Activated B cell treated with CpG ODN at 0.5 μM for 24 hours (primary cell): ENCODE measurements around the gene LRP5. TPM values are rescaled to one million over a fixed set of nuclear protein-coding genes. Genes with fewer than 3 reads are reported as not detected.
"Not testable (repeated sequence)": the region's sequence is repeated elsewhere in the genome, so short reads cannot be mapped to it uniquely, and the experiment has no call there.

ENCODE experiments used
- ATAC-seq: fragments of 200-7000 bp; cut with Tn5 transposase; one replicate; pipeline ENCODE4 v1.10.0; 2021; ENCODE audit warnings: low read depth, mild to moderate bottlenecking, moderate library complexity
- CTCF ChIA-PET: fragments of 350-600 bp; sonication (Branson Sonifier 250); formaldehyde crosslinking; loops from one replicate; lab custom pipeline; 2021; ENCODE audit warnings: antibody characterized with exemption; lab: Charles Lee
- POLR2A ChIA-PET: fragments of 350-600 bp; sonication (Branson Sonifier 250); formaldehyde crosslinking; loops from one replicate; lab custom pipeline; 2021; ENCODE audit warnings: antibody characterized with exemption; lab: Charles Lee
- DNase-seq: peaks from one replicate; pipeline ENCODE4 v3.0.0; 2022
- H3K27ac Mint-ChIP-seq: one replicate; pipeline ENCODE4 v1.8.0; 2020; ENCODE audit warnings: mixed read lengths
- H3K27me3 Mint-ChIP-seq: one replicate; pipeline ENCODE4 v1.8.0; 2021; ENCODE audit warnings: mixed read lengths
- H3K36me3 Mint-ChIP-seq: one replicate; pipeline ENCODE4 v1.8.0; 2021; ENCODE audit warnings: low read depth, mixed read lengths
- H3K4me1 Mint-ChIP-seq: one replicate; pipeline ENCODE4 v1.8.0; 2021; ENCODE audit warnings: mixed read lengths
- H3K4me3 Mint-ChIP-seq: one replicate; pipeline ENCODE4 v1.8.0; 2020; ENCODE audit warnings: mild to moderate bottlenecking, mixed read lengths
- H3K9me3 Mint-ChIP-seq: one replicate; pipeline ENCODE4 v1.8.0; 2020; ENCODE audit warnings: mixed read lengths
- intact Hi-C: fragments of 100-400 bp; cut with micrococcal nuclease; formaldehyde crosslinking; loops from one replicate; pipeline ENCODE4 v1.15.1; 2024
- total RNA-seq: library from RNA; stranded (reverse); gene quantifications from 2 replicates; pipeline ENCODE4 v1.2.3, GENCODE V29; 2022
- TF ChIP-seq, protein P1 (sequence below): fragments of 200-600 bp; IDR thresholded peaks from one replicate; pipeline ENCODE4 v1.8.0; 2022; ENCODE audit warnings: antibody characterized with exemption, mild to moderate bottlenecking

The LRP5 gene
- total RNA-seq, 1 donor from 2014 or later: 8.7 TPM

DNA sequence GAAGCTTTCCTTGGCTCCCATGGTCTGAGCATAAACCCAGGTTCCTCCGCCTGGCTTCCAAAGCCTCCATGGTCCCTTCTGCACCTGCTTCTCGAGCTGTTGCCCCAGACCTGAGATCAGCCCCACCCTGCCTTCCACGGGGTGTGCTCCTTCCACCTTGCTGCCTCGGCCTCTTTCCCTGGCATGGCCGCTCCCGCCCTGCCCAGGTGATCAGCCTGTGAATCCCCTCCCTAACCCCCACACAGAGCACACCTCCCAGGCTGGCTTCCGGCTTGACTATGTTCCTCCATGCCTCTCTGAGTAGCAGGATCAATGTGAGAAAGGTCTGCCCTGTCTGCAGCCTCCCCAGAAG lies 145.5 kb downstream of the LRP5 start:
- ATAC-seq (no peak), DNase-seq (no peak)
- peaks cover 6% of the 10 kb centered on the region for H3K36me3 Mint-ChIP-seq
- POLR2A ChIA-PET: no interaction called here
- H3K4me3 Mint-ChIP-seq: no peak overlapping the region
- TF ChIP-seq, protein P1, sequence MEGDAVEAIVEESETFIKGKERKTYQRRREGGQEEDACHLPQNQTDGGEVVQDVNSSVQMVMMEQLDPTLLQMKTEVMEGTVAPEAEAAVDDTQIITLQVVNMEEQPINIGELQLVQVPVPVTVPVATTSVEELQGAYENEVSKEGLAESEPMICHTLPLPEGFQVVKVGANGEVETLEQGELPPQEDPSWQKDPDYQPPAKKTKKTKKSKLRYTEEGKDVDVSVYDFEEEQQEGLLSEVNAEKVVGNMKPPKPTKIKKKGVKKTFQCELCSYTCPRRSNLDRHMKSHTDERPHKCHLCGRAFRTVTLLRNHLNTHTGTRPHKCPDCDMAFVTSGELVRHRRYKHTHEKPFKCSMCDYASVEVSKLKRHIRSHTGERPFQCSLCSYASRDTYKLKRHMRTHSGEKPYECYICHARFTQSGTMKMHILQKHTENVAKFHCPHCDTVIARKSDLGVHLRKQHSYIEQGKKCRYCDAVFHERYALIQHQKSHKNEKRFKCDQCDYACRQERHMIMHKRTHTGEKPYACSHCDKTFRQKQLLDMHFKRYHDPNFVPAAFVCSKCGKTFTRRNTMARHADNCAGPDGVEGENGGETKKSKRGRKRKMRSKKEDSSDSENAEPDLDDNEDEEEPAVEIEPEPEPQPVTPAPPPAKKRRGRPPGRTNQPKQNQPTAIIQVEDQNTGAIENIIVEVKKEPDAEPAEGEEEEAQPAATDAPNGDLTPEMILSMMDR: no peak
- no peaks in the 10 kb centered on the region for H3K27me3 Mint-ChIP-seq
- no peaks in the 10 kb centered on the region for H3K9me3 Mint-ChIP-seq
- H3K4me1 Mint-ChIP-seq: peaks cover 19% of the 10 kb centered on the region
- CTCF ChIA-PET: no interaction called here
- intact Hi-C loops: no loop called here
- H3K27ac Mint-ChIP-seq: no peak overlapping the region

DNA sequence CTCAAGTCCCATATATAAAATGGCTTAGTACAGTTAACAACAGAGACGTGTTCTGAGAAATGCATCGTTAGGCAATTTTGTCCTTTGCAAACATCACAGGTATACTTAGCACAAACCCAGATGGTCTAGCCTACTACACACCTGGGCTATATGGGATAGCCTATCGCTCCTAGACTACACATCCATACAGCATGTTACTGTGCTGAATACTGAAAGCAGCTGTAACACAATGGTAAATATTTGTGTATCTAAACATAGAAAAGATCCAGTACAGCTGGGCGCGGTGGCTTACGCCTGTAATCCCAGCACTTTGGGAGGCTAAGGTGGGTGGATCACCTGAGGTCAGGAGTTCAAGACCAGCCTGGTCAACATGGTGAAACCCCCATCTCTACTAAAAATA lies 145.9 kb downstream of the LRP5 start:
- H3K27ac Mint-ChIP-seq, H3K36me3 Mint-ChIP-seq, ATAC-seq, DNase-seq, H3K9me3 Mint-ChIP-seq, POLR2A ChIA-PET, CTCF ChIA-PET, intact Hi-C loops, H3K27me3 Mint-ChIP-seq, H3K4me3 Mint-ChIP-seq: not testable (repeated sequence)
- H3K4me1 Mint-ChIP-seq: peaks cover 23% of the 10 kb centered on the region

DNA sequence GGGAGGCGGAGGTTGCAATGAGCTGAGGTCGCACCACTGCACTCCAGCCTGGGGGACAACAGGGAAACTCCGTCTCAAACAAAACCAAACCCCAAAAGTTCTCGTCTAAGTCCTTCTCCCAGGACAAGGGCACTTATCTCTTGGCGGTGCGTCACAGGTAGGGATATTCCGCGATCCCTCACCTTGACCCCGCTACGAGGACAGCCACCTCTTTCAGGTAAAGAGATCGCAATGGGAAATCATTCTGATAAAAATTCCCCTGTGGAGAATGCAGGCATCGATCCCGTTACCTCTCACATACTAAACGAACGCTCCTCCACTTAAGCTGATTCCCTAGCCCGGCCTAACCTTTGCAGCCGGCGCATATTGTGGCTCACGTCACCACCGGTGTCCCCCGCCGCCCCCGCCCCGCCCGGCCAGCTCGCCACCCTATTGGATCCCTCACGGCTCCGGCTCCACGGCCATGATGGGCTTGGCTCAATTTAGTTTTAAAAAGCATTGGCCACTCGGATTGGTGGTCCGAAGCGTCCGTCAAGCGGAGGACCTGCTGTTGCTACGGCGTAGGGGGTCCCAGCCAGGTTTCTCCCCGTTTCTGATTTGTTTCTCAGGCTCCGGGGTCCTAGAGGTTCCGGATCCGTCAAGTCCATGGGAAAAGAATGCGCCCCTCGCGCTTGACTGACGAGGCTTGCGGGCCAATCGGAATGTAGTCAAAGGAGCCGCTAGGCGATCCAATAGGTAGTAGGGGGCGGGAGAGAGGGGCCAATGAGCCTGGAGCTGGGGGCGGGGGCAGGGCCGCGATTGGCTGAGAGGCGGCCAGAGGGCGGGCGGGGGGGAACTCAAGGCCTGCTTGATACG lies 147.7 kb downstream of the LRP5 start:
- H3K4me3 Mint-ChIP-seq: peak overlapping the region; percentile 94
- intact Hi-C loops: loop anchor here (1.0 to 10.0 kb wide), 5 partner anchors 189 to 1181 kb away; partner anchors contain the start of genes C11orf24, CCND1 and UNC93B1
- TF ChIP-seq, protein P1: no peak
- H3K27ac Mint-ChIP-seq: peak overlapping the region; percentile 97
- ATAC-seq: peak; percentile 92
- CTCF ChIA-PET: no interaction called here
- peaks cover 10% of the 10 kb centered on the region for H3K36me3 Mint-ChIP-seq
- POLR2A ChIA-PET: interaction anchor here (0.6 to 1.4 kb wide), 6 partner anchors 45 to 466 kb away, joined by 3 to 13 read pairs (median 3); partner anchors contain the start of gene C11orf24
- no peaks in the 10 kb centered on the region for H3K9me3 Mint-ChIP-seq
- H3K4me1 Mint-ChIP-seq: peaks cover 39% of the 10 kb centered on the region
- H3K27me3 Mint-ChIP-seq: no peaks in the 10 kb centered on the region
- DNase-seq: peak; percentile 81

DNA sequence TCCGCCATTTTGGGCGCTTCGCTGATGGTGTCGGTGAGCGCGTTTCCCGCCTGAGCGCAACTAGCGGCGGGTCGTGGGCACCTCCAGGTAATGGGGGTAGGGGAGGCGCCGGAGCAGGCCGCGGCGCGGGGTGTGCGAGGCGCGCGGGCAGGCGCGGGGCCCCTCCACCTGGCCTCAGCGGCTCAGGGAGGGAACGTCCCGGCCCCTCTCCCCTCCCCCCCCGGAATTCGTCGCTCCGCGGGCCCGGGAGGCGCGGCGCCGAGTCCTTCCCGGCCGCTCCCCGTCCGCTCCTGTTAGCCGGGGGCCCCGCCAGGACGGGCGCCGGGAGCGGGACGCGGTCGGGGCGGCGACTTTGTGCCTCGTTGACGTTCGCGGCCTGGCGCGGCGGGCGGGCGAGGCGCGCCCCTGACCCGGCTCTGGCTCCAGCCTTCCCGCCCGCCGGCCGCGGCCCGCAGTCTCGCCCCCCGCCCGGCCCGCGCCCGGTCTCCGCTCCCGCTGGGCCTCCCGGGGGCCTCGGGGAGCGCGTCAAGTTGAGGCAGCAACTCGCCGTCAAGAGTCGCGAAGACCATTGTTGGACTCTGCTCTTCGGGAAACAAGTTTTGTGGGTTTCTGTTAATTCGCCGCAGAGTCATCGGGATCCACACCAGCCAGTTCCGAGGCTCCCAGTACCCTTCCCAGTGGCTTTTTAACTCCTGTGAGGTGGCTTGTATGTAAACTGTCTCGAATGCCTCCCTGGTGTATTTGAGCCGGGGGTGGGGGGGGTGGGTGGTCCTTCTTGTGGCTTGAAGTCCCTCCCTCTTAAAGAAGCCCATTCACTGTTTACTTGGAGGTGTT lies 148.6 kb downstream of the LRP5 start, which contains the start of gene PPP6R3:
TSS of gene PPP6R3 (plus strand) at position 12 of the 834 bp plus-strand sequence. CDS start 76,913 bp downstream, outside the sequence.
- no peaks in the 10 kb centered on the region for H3K9me3 Mint-ChIP-seq
- ATAC-seq: peak; percentile 19
- POLR2A ChIA-PET: interaction anchor here (0.6 to 1.4 kb wide), 4 partner anchors 46 to 467 kb away, joined by 3 to 4 read pairs (median 3); partner anchors contain the start of gene C11orf24
- CTCF ChIA-PET: no interaction called here
- H3K27me3 Mint-ChIP-seq: no peaks in the 10 kb centered on the region
- DNase-seq: no peak
- intact Hi-C loops: loop anchor here (1.0 to 10.0 kb wide), 5 partner anchors 190 to 1180 kb away; partner anchors contain the start of genes C11orf24, CCND1 and UNC93B1
- H3K4me3 Mint-ChIP-seq: peak within 1 kb of the TSS; percentile 94
- peaks cover 48% of the 10 kb centered on the region for H3K4me1 Mint-ChIP-seq
- TF ChIP-seq, protein P1: no peak
- peaks cover 11% of the 10 kb centered on the region for H3K36me3 Mint-ChIP-seq
- H3K27ac Mint-ChIP-seq: peak within 1 kb of the TSS; percentile 97

DNA sequence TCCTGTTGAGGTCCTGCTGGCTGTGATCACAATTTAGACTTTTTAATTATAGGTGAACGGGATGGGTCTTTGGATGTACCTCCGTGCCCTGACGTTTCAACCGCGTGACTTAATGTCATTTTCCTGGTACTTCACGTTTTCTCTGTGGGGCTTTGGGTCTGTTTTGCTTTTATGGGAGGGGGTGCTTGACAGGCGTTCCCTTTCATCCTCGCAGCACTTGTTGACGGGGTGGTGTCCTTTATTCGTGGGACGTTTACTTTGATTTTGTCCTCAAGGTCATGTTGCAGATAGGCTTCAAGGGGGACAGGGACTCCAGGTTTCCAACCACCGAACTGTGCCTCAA lies 149.2 kb downstream of the LRP5 start:
- H3K27ac Mint-ChIP-seq: peak overlapping the region; percentile 79
- peak overlapping the region; percentile 91 for H3K4me3 Mint-ChIP-seq
- no peaks in the 10 kb centered on the region for H3K27me3 Mint-ChIP-seq
- ChIA-PET POLR2A (no interaction called here), CTCF (no interaction called here)
- H3K4me1 Mint-ChIP-seq: peaks cover 50% of the 10 kb centered on the region
- DNase-seq (no peak), ATAC-seq (no peak)
- intact Hi-C loops: loop anchor here (2.0 to 10.0 kb wide), 4 partner anchors 377 to 1179 kb away; partner anchors contain the start of genes CCND1 and UNC93B1
- TF ChIP-seq, protein P1: no peak
- peaks cover 14% of the 10 kb centered on the region for H3K36me3 Mint-ChIP-seq
- H3K9me3 Mint-ChIP-seq: no peaks in the 10 kb centered on the region
